Neural crest cell (in vitro differentiated cells): ENCODE results near the gene PRKAG2. TPM values are rescaled to one million over a fixed set of nuclear protein-coding genes. Genes with fewer than 3 reads are reported as not detected.

ENCODE experiments used
- DNase-seq: peaks from one replicate; pipeline ENCODE4 v3.0.0; 2021; ENCODE audit warnings: low read depth, mixed read lengths, low spot score
- H3K27ac Mint-ChIP-seq: one replicate; pipeline ENCODE4 v1.8.0; 2021; ENCODE audit warnings: mild to moderate bottlenecking, mixed read lengths; ENCODE audit not compliant: unreplicated experiment
- H3K27me3 Mint-ChIP-seq: 2 replicates; pipeline ENCODE4 v1.8.0; 2021; ENCODE audit warnings: low read depth, mild to moderate bottlenecking, mixed read lengths
- H3K36me3 Mint-ChIP-seq: 2 replicates; pipeline ENCODE4 v1.8.0; 2021; ENCODE audit warnings: low read depth, mild to moderate bottlenecking, mixed read lengths
- H3K4me1 Mint-ChIP-seq: 2 replicates; pipeline ENCODE4 v1.8.0; 2021; ENCODE audit warnings: mixed read lengths
- H3K4me3 Mint-ChIP-seq: one replicate; pipeline ENCODE4 v1.8.0; 2021; ENCODE audit warnings: mild to moderate bottlenecking, mixed read lengths
- H3K9me3 Mint-ChIP-seq: 2 replicates; pipeline ENCODE4 v1.8.0; 2021; ENCODE audit warnings: mixed read lengths
- total RNA-seq: library from RNA; stranded (reverse); gene quantifications from 2 replicates; pipeline ENCODE4 v1.2.1, GENCODE V29; 2021
- TF ChIP-seq, protein P1 (sequence below): fragments of 200-600 bp; sonication (generic); conservative IDR thresholded peaks from 2 replicates; pipeline ENCODE4 v1.5.0; 2021; ENCODE audit warnings: antibody characterized with exemption, mild to moderate bottlenecking

PRKAG2 gene
- total RNA-seq, 1 donor from 2014 or later: 12.5 TPM

DNA sequence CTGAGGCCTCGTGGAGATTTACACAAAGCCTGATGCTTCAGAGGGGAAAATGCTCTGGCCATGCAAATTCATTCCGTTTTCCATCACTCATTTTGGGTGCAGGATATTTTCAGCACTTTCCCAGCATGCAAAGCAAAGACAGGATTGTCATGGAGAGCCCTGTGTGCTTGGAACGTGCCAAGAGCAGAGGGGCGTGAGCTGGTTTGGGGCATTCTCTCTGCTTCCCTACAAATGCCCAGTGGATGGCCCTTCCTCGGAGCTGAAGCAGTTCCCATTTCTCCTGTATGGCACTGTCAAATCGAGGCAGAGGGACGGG is 164.1 kb downstream of the PRKAG2 start:
- H3K27me3 Mint-ChIP-seq: no peaks in the 10 kb centered on the region
- peaks cover 5% of the 10 kb centered on the region for H3K36me3 Mint-ChIP-seq
- TF ChIP-seq, protein P1, sequence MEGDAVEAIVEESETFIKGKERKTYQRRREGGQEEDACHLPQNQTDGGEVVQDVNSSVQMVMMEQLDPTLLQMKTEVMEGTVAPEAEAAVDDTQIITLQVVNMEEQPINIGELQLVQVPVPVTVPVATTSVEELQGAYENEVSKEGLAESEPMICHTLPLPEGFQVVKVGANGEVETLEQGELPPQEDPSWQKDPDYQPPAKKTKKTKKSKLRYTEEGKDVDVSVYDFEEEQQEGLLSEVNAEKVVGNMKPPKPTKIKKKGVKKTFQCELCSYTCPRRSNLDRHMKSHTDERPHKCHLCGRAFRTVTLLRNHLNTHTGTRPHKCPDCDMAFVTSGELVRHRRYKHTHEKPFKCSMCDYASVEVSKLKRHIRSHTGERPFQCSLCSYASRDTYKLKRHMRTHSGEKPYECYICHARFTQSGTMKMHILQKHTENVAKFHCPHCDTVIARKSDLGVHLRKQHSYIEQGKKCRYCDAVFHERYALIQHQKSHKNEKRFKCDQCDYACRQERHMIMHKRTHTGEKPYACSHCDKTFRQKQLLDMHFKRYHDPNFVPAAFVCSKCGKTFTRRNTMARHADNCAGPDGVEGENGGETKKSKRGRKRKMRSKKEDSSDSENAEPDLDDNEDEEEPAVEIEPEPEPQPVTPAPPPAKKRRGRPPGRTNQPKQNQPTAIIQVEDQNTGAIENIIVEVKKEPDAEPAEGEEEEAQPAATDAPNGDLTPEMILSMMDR: no peak
- no peak overlapping the region for H3K4me3 Mint-ChIP-seq
- no peak overlapping the region for H3K27ac Mint-ChIP-seq
- H3K9me3 Mint-ChIP-seq: peaks cover 4% of the 10 kb centered on the region
- H3K4me1 Mint-ChIP-seq: peaks cover 4% of the 10 kb centered on the region
- no peak for DNase-seq

DNA sequence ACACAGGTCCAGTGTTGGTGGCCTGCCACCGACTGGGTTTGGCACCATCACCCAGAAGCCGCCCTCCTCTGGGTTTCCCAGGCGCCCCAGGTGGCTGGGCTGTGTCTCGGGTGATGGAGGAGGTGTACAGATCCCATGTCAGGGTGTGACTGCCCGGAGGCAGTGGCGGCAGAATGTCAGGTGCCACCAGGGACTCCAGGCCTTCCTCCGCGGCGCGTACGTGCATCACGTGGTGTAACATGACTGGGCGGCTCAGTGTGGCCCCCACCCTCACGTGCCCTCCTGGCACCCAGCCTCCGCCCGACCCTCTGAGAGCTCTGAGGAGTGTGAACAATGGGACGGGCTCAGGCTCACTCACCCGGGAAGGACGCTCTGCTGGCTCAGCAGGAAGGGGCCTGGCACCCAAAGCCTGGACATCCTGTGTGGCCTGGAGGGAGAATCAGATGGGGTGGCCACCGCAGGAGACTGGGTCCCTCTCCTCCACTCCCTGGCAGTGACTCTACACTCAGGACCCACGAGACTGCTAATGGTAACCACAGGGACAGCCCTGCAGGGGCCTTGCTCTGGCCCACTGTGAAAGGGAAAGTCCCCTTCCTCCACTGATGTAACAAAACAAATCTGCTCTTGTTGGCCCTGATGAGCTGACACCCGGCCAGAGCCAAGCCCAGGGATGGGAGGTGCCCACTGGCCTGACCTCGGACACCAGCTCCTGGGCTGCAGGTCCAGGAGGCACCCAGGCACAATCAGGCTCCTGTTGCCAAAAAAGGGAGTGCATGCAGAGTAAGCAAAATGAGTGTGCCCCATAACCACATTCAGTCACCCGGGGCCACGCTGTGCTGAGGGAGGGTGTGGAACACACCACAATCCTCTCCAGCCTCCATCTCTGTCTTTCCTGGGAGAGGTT is 164.8 kb downstream of the PRKAG2 start:
- Mint-ChIP-seq H3K36me3 (peaks cover 5% of the 10 kb centered on the region), H3K9me3 (peaks cover 4% of the 10 kb centered on the region), H3K27ac (peak overlapping the region; percentile 43), H3K4me1 (peaks cover 4% of the 10 kb centered on the region), H3K4me3 (no peak overlapping the region), H3K27me3 (no peaks in the 10 kb centered on the region)
- TF ChIP-seq, protein P1: no peak
- DNase-seq: no peak

DNA sequence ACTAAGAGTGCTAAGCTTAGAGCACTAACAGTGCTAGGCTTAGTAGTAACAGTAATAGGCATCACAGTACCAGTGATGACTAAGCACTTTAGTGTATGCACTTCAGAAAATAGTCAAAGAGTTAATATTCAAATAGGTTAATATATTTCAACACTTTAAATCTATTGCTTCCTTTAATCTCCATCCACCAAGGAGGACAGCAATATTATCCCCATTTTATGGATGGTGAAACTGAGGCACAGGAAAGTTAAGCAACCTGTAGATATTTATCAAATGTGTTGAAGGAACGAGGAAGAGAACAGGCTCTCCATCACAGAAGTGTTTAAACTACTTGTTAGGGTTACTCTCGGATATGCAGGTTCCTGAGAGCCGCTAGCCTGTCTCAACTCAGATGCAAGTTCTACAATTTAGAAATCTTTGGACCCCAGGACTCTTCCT is 165.5 kb downstream of the PRKAG2 start:
- H3K27ac Mint-ChIP-seq: no peak overlapping the region

DNA sequence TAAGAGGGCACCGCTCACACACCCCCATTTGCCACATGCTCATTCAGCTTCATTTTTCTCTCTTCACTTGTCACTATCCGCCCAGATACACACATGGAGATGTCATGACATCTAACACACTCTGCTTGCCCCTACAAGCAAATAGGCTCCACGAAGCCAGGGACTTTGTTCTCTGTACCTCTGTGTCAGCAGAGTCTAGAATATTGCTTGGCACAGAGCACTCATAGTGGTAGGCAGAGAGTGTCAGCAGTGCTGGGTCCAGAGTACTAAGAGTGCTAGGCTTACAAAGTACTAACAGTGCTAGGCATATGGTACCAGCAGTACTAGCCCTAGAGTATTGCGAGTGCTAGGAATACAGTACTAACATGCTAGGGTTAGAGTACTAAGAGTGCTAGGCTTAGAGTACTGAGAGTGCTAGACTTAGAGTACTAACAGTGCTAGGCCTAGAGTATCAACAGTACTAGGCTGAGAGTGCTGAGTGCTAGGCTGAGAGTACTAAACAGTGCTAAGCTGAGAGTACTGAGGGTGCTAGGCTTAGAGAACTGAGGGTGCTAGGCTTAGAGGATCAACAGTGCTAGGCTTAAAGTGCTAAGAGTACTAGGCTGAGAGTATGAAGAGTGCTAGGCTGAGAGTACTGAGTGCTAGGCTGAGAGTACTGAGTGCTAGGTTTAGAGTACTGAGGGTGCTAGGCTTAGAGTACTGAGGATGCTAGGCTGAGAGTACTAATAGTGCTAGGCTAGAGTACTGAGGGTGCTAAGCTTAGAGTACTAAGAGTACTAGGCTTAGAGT is 166.1 kb downstream of the PRKAG2 start:
- H3K9me3 Mint-ChIP-seq: peaks cover 4% of the 10 kb centered on the region
- no peak overlapping the region for H3K27ac Mint-ChIP-seq
- no peak overlapping the region for H3K4me3 Mint-ChIP-seq
- TF ChIP-seq, protein P1: no peak
- peaks cover 5% of the 10 kb centered on the region for H3K36me3 Mint-ChIP-seq
- DNase-seq: no peak
- H3K4me1 Mint-ChIP-seq: peaks cover 5% of the 10 kb centered on the region
- H3K27me3 Mint-ChIP-seq: no peaks in the 10 kb centered on the region

More for the DNA sequence above, 165.5 kb downstream of the PRKAG2 start:
- Mint-ChIP-seq H3K9me3 (peaks cover 4% of the 10 kb centered on the region), H3K27me3 (no peaks in the 10 kb centered on the region), H3K4me1 (peaks cover 4% of the 10 kb centered on the region), H3K4me3 (no peak overlapping the region), H3K36me3 (peaks cover 5% of the 10 kb centered on the region)
- DNase-seq: no peak
- TF ChIP-seq, protein P1: no peak

DNA sequence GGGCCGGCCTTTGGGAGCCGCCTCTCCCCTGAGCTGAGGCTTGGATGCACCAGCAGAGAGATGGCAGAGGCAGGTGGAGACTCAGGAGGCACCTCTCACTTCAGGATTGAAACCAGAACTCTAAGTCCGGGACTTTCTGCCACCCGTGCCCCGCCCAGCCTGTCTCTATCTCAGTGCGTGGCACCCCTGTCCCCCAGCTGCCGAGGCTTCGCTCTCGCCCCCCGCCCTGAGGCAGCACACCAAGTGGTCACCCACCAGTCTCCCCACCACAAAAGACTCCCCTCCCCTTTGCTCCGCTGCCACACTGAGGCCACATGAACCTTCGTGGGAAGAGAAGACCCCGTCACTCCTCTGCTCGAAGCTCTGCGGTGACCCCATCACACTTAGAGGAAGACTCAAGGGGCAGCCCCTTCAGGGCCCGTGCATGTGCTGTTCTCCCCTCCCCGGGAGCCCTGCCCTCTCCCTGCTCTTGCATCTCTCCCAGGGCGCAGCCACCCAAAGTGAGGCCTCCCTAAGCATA is 166.7 kb downstream of the PRKAG2 start:
- peaks cover 4% of the 10 kb centered on the region for H3K9me3 Mint-ChIP-seq

More for the DNA sequence above, 166.7 kb downstream of the PRKAG2 start:
- no peaks in the 10 kb centered on the region for H3K27me3 Mint-ChIP-seq
- peaks cover 11% of the 10 kb centered on the region for H3K4me1 Mint-ChIP-seq
- TF ChIP-seq, protein P1: no peak
- DNase-seq: no peak
- peaks cover 5% of the 10 kb centered on the region for H3K36me3 Mint-ChIP-seq
- H3K27ac Mint-ChIP-seq: no peak overlapping the region
- no peak overlapping the region for H3K4me3 Mint-ChIP-seq
